Activated CD8-positive, alpha-beta memory T cell treated with anti-CD3 and anti-CD28 coated beads, Interleukin-2, amount 50 U/mL, for 48 hours (primary cell): ENCODE data around the gene PRKN.
"Not testable (repeated sequence)": the region's sequence is repeated elsewhere in the genome, so short reads cannot be mapped to it uniquely, and the experiment has no call there.

Experiments
- DNase-seq: peaks from one replicate; pipeline ENCODE4 v3.0.0-alpha.2; 2020

Gene PRKN

GRCh38 chr6:162612613-162613012 is 115.0 kb downstream of the PRKN start:
- DNase-seq, result no peak

GRCh38 chr6:162610351-162610750 is 117.2 kb downstream of the PRKN start:
- DNase-seq, result no peak

GRCh38 chr6:162605881-162606280 is 121.7 kb downstream of the PRKN start:
- DNase-seq, result no peak

- DNase-seq, result no peak
Observed at GRCh38 chr6:162603231-162604015, 124.1 kb downstream of the PRKN start.

- DNase-seq, result no peak
Observed at GRCh38 chr6:162602759-162603158, 124.8 kb downstream of the PRKN start.

- no peak for DNase-seq
Observed at GRCh38 chr6:162596676-162597075, 130.9 kb downstream of the PRKN start.

GRCh38 chr6:162591517-162591916 is 136.0 kb downstream of the PRKN start:
- no peak for DNase-seq

- DNase-seq, result no peak
Observed at GRCh38 chr6:162581988-162582780, 145.4 kb downstream of the PRKN start.

- DNase-seq, result no peak
Observed at GRCh38 chr6:162580619-162581018, 146.9 kb downstream of the PRKN start.

- DNase-seq, result no peak
Observed at GRCh38 chr6:162576016-162576415, 151.6 kb downstream of the PRKN start.

GRCh38 chr6:162572240-162572639 is 155.3 kb downstream of the PRKN start:
- no peak for DNase-seq

- DNase-seq, result no peak
Observed at GRCh38 chr6:162568266-162568665, 159.3 kb downstream of the PRKN start.

GRCh38 chr6:162562041-162562440 is 165.5 kb downstream of the PRKN start:
- no peak for DNase-seq

GRCh38 chr6:162560891-162561290 is 166.7 kb downstream of the PRKN start:
- DNase-seq, result no peak

- no peak for DNase-seq
Observed at GRCh38 chr6:162554531-162554930, 173.0 kb downstream of the PRKN start.

GRCh38 chr6:162546905-162547304 is 180.7 kb downstream of the PRKN start:
- DNase-seq, result no peak

- no peak for DNase-seq
Observed at GRCh38 chr6:162543221-162543620, 184.3 kb downstream of the PRKN start.

- DNase-seq, result no peak
Observed at GRCh38 chr6:162541019-162541601, 186.5 kb downstream of the PRKN start.

- DNase-seq, result no peak
Observed at GRCh38 chr6:162539321-162539720, 188.2 kb downstream of the PRKN start.

GRCh38 chr6:162538643-162539064 is 188.9 kb downstream of the PRKN start:
- DNase-seq, result no peak

GRCh38 chr6:162533009-162533400 is 194.6 kb downstream of the PRKN start:
- DNase-seq, result no peak

GRCh38 chr6:162532283-162533008 is 195.1 kb downstream of the PRKN start:
- DNase-seq, result no peak

- not testable (repeated sequence) for DNase-seq
Observed at GRCh38 chr6:162531391-162531790, 196.2 kb downstream of the PRKN start.
